Measurements from ENCODE around the gene ZNF133.

GRCh38 chr20:18299364-18299763 lies 11.0 kb downstream of the ZNF133 start:
- no peak for TF ChIP-seq CTCF (conservative IDR thresholded peaks at IDR 0.05; ENCODE audit: low read length)
- TF ChIP-seq EZH2phosphoT487 (IDR thresholded peaks at IDR 0.05; ENCODE audit: borderline replicate concordance, low read depth, low read length): no peak

Data from OCI-LY7 (cell line).